GM18511 (cell line): Measurements from ENCODE around the gene DOHH.

ENCODE experiments used
- ATAC-seq: cut with Tn5 transposase; IDR thresholded peaks from one replicate; pipeline ENCODE4 v1.9.1; 2021; ENCODE audit warnings: mild to moderate bottlenecking, moderate library complexity; ENCODE audit not compliant: unreplicated experiment

DOHH gene, protein sequence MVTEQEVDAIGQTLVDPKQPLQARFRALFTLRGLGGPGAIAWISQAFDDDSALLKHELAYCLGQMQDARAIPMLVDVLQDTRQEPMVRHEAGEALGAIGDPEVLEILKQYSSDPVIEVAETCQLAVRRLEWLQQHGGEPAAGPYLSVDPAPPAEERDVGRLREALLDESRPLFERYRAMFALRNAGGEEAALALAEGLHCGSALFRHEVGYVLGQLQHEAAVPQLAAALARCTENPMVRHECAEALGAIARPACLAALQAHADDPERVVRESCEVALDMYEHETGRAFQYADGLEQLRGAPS

DNA sequence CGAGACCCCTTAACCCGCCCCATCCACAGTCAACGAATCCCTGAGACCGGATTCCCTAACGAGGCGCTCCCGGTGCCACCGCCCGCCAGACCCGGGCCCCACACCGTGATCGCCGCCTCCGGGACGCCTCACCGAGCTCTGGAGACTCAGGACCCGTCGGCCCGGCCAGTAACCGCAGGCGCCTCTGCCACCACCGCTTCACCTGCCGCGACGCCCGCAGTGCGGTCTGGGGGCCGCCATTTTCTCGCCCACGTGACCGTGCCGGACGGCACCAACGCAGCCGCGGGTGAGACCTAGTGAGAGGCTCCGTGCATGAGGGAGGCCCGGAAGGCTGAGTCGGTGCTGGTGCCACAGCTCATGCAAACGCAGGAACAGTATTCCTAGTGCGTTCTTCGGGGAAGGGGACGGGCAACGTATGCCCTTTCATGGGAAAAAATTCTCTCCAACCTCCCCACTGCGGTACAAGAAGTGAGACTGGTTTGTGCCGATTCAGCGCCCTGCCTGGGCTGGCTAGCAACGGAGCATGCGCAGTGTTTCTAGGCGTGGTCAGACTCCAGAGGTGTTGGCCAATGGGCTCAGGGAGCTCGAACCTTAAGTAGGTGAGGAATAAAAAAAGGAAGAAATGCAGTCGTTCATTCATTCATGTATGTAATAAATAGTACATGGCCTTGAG, at the start of gene DOHH:
DOHH (minus strand) TSS at position 246 of the 673 bp plus-strand sequence. CDS start 3,860 bp downstream, outside the sequence.
- peak; percentile 88 for ATAC-seq

DNA sequence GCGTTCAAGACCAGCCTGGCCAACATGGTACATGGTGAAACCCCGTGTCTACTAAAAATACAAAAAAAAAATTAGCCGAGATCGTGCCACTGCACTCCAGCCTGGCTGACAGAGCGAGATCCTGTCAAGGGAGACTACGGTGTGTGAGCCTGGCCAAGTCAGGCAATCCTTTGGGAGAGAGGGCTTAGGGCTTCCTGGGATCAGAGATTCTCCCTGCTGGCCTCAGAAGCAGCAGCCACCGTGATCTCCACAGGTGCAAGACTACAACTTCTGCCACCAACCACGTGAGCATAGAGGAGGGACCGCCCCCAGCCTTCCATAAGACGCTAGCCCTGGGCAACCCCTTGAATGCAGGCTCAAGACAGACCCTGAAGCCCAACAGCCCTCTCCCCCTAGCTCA, 49.3 kb upstream of the DOHH start:
- ATAC-seq, result no peak

DNA sequence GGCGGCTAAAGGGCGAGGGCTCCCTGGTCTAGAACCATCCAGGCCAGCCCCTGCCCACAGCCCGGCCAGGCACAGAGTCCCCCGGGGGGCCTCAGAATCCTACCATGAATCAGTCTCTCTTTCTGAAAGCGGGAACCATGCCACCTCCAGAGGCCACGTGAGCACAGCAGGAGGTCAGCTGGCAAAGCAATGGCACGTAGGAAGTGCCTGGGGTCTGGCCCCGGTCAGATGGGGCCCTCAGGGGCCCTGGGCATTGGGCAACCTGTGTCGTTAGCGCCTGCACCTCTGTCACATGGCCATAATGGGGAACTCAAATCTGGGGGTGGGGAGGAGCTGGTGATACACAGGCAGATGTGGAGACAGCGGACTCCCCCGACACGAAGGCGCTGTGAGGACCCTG, 48.1 kb upstream of the DOHH start:
- ATAC-seq, result no peak

DNA sequence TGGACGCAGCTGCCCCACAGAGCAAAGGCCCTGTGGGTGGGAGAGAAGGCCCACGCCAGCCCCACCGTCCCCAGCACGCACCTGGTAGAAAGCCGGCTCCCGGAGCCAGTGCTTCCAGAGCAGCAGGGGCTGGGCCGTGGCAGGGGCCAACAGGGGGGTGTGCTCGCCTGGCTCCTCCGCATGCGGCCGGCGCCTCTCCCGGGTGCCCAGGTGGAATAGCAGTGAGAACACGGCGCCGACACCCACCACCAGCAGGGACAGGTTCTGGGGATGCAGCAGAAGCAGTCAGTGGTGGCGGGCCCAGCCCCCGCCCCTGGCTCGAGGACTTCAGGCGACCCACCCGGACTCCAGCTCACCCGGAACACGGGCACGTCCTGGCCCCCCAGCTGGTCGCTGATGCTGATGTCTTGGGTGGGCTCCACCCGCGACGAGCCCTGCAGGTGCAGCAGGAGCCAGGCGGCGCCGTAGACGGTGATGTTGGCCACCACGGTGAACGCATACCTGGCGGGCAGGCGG, 47.4 kb upstream of the DOHH start:
- ATAC-seq, result no peak

DNA sequence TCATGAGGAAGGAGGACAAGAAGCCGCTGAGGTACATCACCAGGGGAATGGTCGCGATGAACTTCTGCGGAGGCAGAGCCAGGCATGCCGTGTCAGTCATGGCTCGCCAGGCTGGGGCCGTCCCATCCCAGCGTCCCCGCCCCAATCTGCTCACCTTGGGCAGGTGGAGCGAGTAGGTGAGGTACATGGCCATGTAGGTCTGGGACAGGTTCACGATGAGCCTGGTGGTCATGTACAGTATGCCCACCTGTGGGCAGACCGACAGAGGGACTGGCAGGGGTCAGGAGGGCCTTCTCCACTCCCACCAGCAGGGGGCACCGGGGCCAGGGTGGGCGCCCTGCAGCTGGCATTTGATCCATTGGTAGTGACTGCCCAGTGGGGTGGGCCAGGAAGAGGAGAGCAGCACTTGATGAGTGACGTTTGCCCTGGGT, 46.8 kb upstream of the DOHH start:
- ATAC-seq, result no peak

DNA sequence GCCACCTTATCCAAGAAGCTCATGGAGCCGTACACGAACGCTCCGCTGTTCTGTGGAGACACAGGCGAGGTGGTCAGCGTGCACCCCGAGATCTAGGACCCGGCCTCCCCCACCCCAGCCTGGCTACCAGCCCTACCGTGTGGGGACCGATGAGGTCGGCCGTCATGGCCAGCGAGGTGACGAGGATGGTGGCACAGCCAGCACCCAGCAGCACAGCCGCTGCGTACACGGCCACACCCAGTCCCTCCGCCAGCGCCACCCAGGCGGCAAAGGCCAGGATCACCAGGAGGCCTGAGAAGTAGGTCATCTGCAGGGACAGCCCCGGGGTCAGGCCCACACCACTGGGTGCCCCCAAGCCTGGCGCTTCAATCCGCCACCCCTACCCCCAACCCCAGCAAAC, 45.6 kb upstream of the DOHH start:
- no peak for ATAC-seq

DNA sequence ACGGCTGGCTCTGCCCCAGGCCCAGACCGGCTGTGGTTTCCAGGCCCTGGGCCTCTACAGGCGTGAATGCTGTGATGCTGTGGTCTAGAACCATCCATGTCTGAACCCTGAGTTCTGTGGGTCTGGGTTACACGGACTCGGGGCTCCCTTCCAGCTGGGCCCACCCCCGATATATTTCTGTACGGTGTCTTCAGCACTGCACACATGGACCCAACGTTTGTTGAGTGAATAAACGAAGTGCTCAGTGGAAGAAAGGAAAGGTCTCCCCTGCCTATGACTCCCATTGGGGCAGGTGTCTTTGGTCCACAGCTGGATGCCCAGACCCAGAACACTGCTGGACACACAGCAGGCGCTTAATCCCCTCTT, 45.2 kb upstream of the DOHH start:
- no peak for ATAC-seq

DNA sequence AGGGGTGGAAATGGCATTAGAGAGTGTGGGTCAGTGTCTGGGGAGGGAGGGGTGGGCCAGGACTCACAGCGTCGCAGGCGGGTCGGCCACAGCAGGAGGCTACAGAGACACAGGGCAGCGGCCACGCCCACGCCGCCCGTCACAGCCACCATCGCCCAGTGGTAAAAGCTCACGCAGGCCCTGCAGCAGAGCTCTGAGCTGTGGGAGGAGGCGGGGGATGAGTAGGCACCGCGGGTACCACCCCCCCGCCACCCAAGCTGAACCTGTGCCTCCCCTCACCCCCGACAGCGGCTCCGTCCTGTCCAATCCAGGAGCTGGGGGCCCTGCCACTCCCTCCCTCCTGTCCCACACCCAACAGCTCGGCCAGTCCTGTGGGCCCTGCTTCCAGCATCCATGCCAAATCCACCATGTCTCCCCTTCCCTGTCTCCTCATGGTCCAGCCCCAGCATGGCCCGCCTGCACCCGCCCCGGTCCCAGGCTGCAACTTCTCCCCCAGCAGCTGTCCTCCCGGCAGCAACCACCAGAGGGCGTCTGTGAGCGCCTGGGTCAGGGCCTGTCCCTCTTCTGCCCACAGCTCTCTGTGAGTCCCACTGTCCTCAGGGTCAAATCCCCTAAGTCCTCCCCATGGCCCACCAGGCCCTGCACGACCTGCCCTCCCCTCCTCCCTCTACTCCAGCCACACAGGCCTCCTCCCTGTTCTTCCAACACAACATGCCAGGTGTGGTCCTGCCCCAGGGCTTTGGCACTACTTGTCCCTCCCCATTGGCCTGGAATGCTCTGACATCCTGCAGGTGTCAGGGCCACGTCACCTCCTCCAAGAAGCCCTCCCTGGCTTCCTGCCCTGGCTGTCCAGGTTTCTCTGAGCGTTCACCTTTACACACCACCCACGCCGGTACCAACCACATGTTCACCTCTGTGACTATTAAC, 44.5 kb upstream of the DOHH start:
- ATAC-seq, result no peak

DNA sequence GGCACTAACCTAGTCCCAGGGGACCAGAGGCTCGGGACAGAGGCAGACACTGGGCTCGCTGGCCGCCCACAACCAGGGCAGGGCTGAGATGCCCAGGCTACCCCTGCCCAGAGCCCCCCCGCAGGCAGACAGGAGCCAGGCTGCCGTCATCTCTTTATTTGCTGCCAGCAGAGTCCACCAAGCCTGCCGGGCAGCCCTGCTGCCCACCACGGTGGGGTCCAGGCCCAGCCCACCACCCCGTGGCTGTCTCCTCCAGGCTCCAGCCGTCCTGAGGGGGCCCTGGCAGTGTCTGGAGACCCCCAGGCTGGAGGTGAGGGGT, 43.5 kb upstream of the DOHH start:
- no peak for ATAC-seq

DNA sequence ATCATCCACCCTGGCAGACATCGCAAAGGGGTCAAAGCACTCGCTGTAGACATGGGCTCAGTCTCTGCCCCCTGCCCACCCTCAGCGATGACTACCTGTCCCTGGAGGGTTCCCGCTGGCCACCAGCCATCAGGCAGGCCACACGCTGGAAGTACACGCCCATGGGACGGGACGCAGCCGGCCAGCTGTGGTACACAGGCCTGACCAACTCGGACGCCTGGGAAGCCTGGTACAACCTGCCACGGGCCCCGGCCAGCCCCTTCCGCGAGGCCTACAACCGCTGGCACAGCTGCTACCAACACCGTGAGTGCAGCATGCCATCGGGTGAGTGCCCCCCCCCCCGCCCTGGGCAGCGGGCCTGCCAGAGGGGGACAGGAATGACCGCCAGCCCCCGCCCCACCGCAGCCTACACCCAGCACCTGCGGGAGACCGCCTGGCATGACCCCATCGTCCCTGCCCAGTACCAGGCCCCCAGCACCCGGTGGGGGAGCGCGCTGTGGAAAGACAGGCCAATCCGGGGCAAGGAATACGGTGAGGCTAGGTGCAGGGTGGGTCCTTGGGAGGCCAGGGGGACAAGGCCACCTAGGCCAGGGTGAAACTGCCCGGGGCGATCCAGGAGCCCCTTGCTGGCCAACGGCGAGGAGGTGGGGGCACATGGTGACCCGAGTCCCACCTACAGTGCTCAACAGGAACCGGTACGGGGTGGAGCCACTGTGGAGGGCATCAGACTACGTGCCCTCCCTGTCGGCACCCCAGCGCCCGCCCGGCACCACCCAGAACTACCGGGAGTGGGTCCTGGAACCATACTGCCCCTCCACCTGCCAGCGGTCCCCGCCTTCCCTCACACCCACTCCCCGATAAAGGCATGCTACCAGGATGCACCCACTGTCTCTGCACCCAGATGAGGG, 42.9 kb upstream of the DOHH start:
- no peak for ATAC-seq

DNA sequence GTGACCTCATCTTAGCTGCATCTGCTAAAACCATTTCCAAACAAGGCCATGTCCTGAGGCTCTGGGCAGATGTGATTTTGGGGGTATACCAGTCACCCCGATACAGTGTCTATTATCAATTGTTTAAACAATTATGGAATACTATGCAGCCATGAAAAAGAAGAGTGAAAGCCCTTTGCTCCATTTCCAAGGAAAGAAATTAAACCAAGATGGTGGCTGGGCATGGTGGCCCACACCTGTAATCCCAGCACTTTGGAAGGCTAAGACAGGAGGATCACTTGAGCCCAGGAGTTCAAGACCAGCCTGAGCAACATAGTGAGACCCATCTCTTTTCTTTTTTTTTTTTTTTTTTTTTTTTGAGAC, 39.3 kb upstream of the DOHH start:
- no peak for ATAC-seq

DNA sequence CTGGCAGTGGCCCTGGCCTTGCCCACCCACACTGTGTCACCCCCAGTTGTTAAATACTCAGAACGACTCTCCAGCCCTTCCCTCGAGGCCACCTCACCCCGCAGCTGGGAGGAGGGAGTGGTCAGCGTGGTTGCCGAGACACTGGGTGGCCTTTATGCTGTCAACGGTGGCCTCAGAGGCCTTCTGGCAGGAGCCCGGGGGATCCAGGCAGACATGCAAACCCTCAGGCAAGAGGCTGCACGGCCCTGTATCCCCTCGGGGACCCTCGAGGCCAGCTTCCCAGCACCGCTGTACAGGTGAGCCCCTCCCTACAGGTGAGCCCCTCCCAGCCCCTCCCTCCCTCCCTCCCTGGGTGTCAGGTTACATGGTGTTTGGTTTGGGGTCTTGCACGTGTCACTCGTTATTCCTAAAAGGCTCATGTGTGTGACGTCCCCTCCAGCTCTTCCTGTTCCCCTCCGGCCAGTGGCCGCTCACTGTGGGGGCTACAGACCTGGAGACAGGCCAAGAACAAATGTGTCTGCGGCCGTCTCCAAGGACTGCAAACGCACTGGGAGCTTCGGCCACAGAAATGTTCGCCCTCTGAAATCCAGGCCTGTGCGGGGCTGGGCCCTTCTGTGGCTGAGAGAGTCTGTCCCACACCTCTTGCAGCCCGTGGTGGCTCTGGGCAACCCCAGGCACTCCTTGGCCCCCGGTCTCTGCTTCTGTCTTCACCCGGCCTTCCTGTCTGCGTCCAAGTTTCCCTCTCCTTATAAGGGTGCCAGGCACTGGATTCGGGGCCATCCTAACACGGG, 38.7 kb upstream of the DOHH start, which contains the start of gene TEKTIP1:
TEKTIP1 (plus strand) TSS at position 210 of the 791 bp plus-strand sequence; CDS start at position 214, 4 bp downstream.
- ATAC-seq, result no peak

DNA sequence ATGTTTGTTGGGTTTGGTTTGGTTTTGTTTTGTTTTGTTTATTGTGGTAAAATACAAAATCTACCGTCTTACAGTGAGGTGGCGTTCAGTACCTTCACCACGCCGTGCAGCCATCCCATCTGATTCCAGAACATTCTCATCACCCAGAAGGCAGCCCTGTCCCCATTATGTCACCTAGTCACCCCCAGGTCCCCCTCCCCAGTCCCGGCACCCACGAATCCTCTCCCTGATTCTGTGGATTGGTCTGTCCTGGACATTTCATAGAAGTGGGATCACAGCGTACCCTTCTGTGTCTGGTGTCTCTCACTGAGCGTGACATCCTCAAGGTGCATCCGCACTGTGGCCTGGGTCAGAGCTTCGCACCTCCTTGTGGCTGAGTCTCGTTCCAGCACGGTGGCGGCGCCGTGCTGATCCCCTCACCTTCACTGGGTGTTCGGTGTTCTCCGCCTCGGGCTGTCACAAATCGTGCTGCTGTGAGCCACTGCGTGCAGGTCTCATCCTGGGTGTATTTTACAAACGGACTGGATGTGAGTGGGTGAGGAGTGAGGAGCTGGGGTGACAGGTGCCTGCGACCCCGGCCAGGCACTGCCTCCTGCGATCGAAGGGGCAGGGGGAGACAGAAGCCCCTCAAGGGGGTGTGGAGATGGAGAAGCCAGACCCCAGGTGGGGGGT, 37.9 kb upstream of the DOHH start:
- ATAC-seq, result no peak

DNA sequence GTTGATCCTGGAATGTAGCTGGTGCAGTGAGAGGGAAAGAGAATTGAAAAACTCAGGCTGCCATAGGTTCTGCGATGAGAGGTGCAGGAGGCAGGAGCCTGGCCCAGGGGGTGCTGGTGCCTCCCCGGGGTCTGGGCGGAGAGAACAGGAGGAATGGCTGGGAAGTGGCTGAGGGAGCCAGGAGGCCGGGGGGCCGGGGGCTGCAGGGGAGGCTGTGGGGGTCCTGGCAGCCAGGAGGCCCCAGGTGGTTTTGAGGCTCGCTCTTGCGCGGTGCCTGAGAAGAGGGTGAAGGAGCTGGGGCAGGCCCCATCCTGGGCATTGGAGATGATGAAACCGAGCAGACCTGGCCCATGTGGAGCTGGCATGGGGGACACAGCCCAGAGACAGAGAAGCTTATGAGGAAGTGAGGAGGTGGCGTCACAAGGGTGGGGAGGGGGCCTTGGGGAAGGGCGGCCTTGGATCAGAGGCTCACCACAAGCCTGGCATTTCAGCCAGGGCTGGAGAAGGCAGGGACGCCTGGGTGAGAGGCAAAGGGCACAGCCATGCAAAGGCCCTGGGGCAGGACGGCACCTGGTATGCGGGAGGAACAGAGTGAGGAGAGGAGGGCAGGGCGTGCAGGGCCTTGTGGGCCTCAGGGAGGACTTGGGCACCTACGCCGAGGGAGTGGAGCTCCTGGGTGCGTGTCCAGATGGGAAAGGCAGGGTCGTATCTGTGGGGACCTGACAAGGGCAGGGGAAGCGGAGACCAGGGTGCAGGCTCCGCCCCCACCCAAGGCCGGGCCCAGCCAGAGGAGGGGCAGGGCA, 37.2 kb upstream of the DOHH start:
- no peak for ATAC-seq

DNA sequence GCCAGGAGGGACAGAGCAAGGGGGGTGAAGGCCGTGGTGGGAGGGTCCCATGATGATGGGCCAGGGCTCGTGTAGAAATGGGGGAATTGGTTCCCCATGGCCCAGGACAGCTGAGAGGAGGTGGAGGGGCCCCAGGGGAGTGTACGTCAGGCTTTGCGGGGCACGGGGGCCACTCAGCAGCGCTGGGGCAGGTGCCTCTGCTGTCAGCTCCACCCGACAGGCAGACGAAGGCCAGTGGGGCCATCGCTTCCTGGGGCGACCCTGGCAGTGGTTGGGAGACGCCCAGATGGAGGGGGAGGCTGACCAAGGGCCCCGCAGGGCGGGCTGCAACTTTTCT, 36.6 kb upstream of the DOHH start:
- ATAC-seq, result no peak

DNA sequence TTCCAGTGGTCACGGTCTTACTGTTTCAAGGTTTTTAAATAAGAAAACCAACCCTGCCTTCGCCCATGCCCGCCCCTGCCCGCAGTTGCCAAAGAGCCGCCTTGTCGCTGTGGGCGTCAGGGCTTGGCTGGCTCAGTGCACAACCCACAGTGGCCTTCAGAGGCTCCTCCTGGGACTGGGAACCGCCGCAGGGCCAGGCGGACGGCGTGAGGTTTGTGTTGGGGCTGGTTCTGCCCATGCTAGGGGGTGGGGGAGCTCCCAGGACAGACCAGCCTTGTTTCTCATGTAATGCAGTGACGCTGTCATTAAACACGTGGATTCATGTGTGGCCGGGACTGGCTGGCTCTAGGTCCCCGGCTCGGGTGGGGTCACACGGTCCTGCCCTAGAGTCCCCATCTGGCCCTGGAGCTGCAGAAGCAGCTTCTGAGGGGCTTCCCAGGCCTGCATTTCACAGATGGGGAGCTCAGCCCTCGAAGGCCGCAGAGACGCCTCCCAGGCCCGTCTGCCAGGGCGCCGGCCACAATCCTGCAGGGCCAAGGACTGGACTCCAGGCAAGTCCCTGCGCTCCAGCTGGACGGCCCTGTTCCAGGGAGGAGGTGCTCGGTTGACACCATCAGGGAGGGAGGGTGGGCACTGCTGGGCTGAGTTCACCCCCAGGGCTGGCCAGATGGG, 36.1 kb upstream of the DOHH start:
- ATAC-seq, result no peak

DNA sequence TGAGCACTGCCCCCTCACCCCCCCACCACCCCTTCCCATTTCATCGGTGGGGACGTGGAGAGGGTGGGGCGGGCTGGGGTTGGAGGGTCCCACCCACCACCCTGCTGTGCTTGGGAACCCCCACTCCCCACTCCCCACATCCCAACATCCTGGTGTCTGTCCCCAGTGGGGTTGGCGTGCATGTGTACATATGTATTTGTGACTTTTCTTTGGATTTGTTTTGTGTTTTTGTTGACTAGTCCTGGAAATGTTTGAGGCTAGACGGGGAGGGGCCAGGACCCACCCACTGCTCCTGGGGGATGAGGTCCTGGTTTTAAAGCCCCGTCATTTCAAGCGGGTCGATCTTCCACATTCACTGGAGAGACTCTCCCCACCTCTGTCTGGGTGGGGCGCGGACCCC, 35.5 kb upstream of the DOHH start:
- ATAC-seq, result no peak

DNA sequence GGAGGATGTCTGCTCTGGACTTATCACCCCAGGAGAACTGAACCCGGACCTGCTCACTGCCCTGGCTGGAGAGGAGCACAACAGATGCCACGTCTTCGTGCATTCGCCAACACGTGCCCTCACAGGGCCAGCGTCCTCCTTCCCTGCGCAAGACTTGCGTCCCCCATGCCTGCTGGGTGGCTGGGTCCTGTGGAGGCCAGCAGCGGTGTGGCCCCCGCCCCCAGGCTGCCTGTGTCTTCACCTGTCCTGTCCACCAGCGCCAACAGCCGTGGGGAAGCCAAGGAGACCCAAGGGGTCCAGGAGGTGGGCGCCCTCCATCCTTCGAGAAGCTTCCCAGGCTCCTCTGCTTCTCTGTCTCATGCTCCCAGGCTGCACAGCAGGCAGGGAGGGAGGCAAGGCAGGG, 35.1 kb upstream of the DOHH start:
- no peak for ATAC-seq
